Measurements from ENCODE around the gene DHX36.

DNA sequence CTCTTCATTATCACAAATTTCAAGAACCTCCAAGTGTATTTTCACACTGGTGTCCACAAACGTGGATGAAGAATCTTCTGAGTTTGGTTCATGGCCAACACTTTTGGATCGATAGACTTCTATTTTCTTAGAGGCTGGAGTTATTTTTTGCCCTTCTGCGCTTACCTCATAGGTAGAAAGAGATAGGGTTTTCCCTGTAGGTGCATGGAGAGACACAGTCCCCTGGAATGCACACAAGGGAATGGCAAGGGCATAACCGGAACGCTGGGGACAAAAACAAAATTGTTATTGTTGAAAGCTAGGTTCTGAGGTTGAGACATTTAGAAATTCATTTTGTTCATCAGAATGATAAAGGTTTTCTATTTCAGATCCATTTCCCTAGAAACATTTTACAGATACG is 13.7 kb upstream of the DHX36 start:
- TF ChIP-seq, protein P1, sequence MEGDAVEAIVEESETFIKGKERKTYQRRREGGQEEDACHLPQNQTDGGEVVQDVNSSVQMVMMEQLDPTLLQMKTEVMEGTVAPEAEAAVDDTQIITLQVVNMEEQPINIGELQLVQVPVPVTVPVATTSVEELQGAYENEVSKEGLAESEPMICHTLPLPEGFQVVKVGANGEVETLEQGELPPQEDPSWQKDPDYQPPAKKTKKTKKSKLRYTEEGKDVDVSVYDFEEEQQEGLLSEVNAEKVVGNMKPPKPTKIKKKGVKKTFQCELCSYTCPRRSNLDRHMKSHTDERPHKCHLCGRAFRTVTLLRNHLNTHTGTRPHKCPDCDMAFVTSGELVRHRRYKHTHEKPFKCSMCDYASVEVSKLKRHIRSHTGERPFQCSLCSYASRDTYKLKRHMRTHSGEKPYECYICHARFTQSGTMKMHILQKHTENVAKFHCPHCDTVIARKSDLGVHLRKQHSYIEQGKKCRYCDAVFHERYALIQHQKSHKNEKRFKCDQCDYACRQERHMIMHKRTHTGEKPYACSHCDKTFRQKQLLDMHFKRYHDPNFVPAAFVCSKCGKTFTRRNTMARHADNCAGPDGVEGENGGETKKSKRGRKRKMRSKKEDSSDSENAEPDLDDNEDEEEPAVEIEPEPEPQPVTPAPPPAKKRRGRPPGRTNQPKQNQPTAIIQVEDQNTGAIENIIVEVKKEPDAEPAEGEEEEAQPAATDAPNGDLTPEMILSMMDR (IDR thresholded peaks at IDR 0.05) = no peak
- no peak for TF ChIP-seq POLR2A (IDR thresholded peaks at IDR 0.05)

Data from adrenal gland (tissue), 5 donors.